OCI-LY1 (cell line): ENCODE data around the gene OR2J3.
A peak's percentile ranks its signal among the peaks of the same experiment; 100 is the strongest.

Experiments
- H2AFZ ChIP-seq: fragments of 200-600 bp; sonication (generic), shearing (Covaris generic); 2 replicates; pipeline ENCODE4 v1.6.0; 2014; ENCODE audit warnings: antibody characterized with exemption, mild to moderate bottlenecking, low read length
- H3F3A ChIP-seq: fragments of 200-600 bp; sonication (generic), shearing (Covaris generic); 2 replicates; pipeline ENCODE4 v1.6.0; 2014; ENCODE audit warnings: mild to moderate bottlenecking, antibody characterized with exemption, low read length, moderate library complexity; ENCODE audit not compliant: insufficient read depth
- H3K27ac ChIP-seq: fragments of 200-600 bp; sonication (generic); 2 replicates; pipeline ENCODE4 v1.5.1; 2014; ENCODE audit warnings: low read length, mixed run types, mild to moderate bottlenecking, low read depth; ENCODE audit not compliant: poor library complexity, severe bottlenecking
- H3K27me3 ChIP-seq: fragments of 200-600 bp; sonication (generic); 2 replicates; pipeline ENCODE4 v1.6.0; 2014; ENCODE audit warnings: antibody characterized with exemption, mild to moderate bottlenecking, low read length, moderate library complexity; ENCODE audit not compliant: insufficient read depth
- H3K36me3 ChIP-seq: fragments of 200-600 bp; sonication (generic); 2 replicates; pipeline ENCODE4 v1.6.1; 2014; ENCODE audit warnings: mild to moderate bottlenecking, antibody characterized with exemption, low read length, moderate library complexity, mixed read lengths; ENCODE audit not compliant: insufficient read depth
- H3K4me1 ChIP-seq: fragments of 200-600 bp; sonication (generic); 2 replicates; pipeline ENCODE4 v1.5.1; 2014; ENCODE audit warnings: mild to moderate bottlenecking, low read length, moderate library complexity; ENCODE audit not compliant: insufficient read depth, severe bottlenecking
- H3K4me2 ChIP-seq: fragments of 200-600 bp; sonication (generic), shearing (Covaris generic); 2 replicates; pipeline ENCODE4 v1.6.1; 2014; ENCODE audit warnings: low read length
- H3K4me3 ChIP-seq: fragments of 200-600 bp; sonication (generic); 2 replicates; pipeline ENCODE4 v1.5.1; 2014; ENCODE audit warnings: low read length, low read depth, mild to moderate bottlenecking, mixed read lengths; ENCODE audit not compliant: poor library complexity, severe bottlenecking
- H3K79me2 ChIP-seq: fragments of 200-600 bp; shearing (Covaris generic); 2 replicates; pipeline ENCODE4 v1.6.1; 2016; ENCODE audit warnings: mixed run types, low read length, mixed read lengths; ENCODE audit not compliant: insufficient read depth
- H3K9ac ChIP-seq: fragments of 200-600 bp; sonication (generic), shearing (Covaris generic); 2 replicates; pipeline ENCODE4 v1.6.1; 2014; ENCODE audit warnings: mild to moderate bottlenecking, low read length, mixed read lengths
- H3K9me2 ChIP-seq: fragments of 200-600 bp; sonication (generic), shearing (Covaris generic); 2 replicates; pipeline ENCODE4 v1.6.1; 2014; ENCODE audit warnings: low read depth, mild to moderate bottlenecking, low read length, mixed read lengths
- H3K9me3 ChIP-seq: fragments of 200-600 bp; shearing (Covaris generic); 2 replicates; pipeline ENCODE4 v1.6.1; 2014; ENCODE audit warnings: low read length, mixed read lengths
- H4K20me1 ChIP-seq: fragments of 200-600 bp; sonication (generic), shearing (Covaris generic); 2 replicates; pipeline ENCODE4 v1.6.0; 2016; ENCODE audit warnings: mild to moderate bottlenecking, low read length; ENCODE audit not compliant: insufficient read depth
- CTCF ChIP-seq: fragments of 200-600 bp; sonication (generic), shearing (Covaris generic); IDR thresholded peaks from 2 replicates; pipeline ENCODE4 v1.5.1; 2017; ENCODE audit warnings: mild to moderate bottlenecking, antibody characterized with exemption, low read length, moderate library complexity, mixed read lengths
- EZH2 ChIP-seq: fragments of 200-600 bp; sonication (generic), shearing (Covaris generic); IDR thresholded peaks from 2 replicates; pipeline ENCODE4 v1.8.0; 2017; ENCODE audit warnings: borderline replicate concordance, mixed run types, mild to moderate bottlenecking, antibody characterized with exemption, low read length, moderate library complexity, mixed read lengths

OR2J3 gene

GRCh38 chr6:29107758-29108157 is at the start of gene OR2J3:
TSS of gene OR2J3 (plus strand) at chr6:29108058. CDS start at chr6:29111891, 3,833 bp downstream.
- H3K4me3 ChIP-seq = no peak within 1 kb of the TSS
- H2AFZ ChIP-seq = no peak within 1 kb of the TSS
- no peak within 1 kb of the TSS for H3K4me2 ChIP-seq
- H3K79me2 ChIP-seq = no peaks in the 10 kb centered on the region
- no peak within 1 kb of the TSS for H3K27ac ChIP-seq
- no peaks in the 10 kb centered on the region for H3K9me3 ChIP-seq
- no peak within 1 kb of the TSS for H3K9ac ChIP-seq
- TF ChIP-seq EZH2 (no peak), CTCF (no peak)
- H3F3A ChIP-seq = no peaks in the 10 kb centered on the region
- no peaks in the 10 kb centered on the region for H3K36me3 ChIP-seq
- H4K20me1 ChIP-seq = no peaks in the 10 kb centered on the region
- no peaks in the 10 kb centered on the region for H3K9me2 ChIP-seq
- H3K27me3 ChIP-seq = no peaks in the 10 kb centered on the region
- no peaks in the 10 kb centered on the region for H3K4me1 ChIP-seq

DNA sequence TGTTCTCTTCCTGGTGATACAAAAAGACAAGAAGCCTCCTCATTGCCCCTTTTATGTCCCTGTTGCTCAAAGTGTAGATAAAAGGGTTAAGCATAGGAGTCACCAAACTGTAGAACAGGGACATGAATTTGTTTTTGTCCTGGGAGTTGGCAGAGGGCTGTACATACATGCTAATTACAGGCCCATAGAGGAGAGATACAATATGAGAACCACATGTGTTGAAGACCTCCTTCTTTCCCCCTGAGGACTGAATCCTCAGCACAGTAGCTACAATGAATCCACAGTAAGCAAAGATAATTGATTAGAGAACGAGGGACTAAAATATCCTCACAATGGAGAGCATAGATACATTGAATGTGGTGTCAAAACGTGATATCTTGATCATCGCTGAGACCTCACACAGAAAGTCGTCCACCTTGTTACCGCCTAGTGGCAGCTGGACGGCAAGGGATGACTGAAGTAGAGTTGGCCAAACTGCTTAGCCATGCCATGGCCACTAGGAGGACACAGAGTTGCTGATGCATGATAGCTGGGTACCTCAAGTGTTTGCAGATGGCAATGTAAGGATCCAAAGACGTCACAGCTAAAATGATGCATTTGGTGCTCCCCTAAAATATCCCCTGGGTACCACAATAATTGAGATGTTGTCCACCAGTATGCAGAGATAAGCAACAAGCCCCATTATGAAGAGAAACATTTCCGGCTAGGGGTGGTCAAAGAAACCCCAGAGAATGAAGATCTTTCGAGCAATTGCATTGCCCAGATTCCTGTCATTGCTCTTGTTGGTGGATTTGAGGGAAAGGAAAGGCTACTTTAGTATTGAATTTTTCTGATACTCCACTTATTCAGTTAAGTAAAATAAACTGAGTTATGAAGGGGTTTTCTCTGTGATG is 35.8 kb upstream of the OR2J3 start:
- Histone ChIP-seq H3K36me3 (no peaks in the 10 kb centered on the region), H3K27ac (no peak overlapping the region), H3K9me2 (no peaks in the 10 kb centered on the region), H3K4me1 (no peaks in the 10 kb centered on the region), H3K4me2 (no peak overlapping the region), H3K4me3 (no peak overlapping the region), H3K9me3 (no peaks in the 10 kb centered on the region), H2AFZ (no peak overlapping the region), H4K20me1 (no peaks in the 10 kb centered on the region), H3K27me3 (no peaks in the 10 kb centered on the region), H3K79me2 (no peaks in the 10 kb centered on the region), H3K9ac (no peak overlapping the region), H3F3A (no peaks in the 10 kb centered on the region)
- TF ChIP-seq CTCF (peak; percentile 55), EZH2 (no peak)

DNA sequence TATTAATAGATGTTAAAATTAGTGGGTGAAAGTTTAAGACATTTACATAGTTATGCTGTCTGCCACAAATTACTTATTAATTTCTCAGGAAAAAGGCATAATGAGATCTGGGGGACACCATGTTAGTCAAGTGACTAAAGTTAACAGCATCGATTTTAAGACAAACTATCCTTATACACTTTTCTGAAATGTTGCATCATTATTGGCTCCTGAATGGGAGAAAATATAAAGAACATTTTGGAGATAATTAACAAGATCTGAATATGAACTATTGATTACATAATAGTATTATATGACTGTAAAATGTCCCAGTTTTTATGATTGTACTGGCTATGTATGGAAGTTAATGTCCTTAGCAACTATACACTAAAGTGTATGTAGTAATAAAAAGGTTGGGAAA is 28.7 kb upstream of the OR2J3 start:
- Histone ChIP-seq H2AFZ (no peak overlapping the region), H3K4me1 (no peaks in the 10 kb centered on the region), H3K27me3 (no peaks in the 10 kb centered on the region), H3K9me2 (no peaks in the 10 kb centered on the region), H3K79me2 (no peaks in the 10 kb centered on the region), H3K27ac (no peak overlapping the region), H3K4me3 (no peak overlapping the region), H3K9ac (no peak overlapping the region), H3F3A (no peaks in the 10 kb centered on the region), H4K20me1 (no peaks in the 10 kb centered on the region), H3K9me3 (no peaks in the 10 kb centered on the region), H3K4me2 (no peak overlapping the region), H3K36me3 (no peaks in the 10 kb centered on the region)
- TF ChIP-seq EZH2 = no peak
